ENCODE results near the gene DPT.

The DPT gene

DNA sequence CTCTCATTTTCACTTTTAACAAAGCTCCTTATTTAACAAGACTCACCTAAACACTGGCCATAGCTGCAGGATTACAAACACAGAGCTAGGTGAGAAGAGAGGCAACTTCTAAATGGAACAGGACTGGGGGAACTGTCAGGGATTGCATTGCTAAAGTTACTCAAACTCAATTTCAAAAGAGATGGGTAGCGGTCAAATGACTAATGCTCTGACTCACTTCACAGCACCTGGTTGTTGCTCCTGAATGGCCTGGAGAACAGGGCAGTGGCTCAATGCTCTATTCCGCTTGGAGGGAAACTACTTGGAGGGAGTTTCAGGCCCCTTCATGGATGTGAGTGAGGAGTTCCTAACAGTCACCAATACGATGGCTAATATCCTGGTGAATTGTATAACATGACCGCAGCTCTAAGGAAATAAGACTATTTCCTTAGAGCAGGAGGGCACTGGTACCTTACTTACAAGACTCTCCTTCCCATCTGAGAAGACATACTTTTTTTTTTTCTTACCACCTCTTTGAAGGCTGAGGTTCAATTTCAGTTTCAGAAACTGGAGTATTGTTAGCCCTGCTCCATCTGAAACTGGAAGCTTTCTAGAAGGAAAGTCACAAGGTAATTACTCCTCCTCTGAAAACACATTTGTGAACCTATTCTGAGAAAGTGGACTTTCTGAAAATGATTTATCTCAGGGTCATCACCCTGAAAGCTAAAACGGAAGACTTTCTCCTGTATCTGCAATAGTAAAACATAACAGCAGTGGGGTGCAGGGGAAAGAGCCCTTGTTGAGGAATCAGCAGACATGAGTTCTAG lies 9.5 kb downstream of the DPT start:
- DNase-seq (ENCODE audit: low read depth): no peak
- no peak overlapping the region for H3K4me3 ChIP-seq (ENCODE audit: low read depth, low read length)
- TF ChIP-seq, protein P1, sequence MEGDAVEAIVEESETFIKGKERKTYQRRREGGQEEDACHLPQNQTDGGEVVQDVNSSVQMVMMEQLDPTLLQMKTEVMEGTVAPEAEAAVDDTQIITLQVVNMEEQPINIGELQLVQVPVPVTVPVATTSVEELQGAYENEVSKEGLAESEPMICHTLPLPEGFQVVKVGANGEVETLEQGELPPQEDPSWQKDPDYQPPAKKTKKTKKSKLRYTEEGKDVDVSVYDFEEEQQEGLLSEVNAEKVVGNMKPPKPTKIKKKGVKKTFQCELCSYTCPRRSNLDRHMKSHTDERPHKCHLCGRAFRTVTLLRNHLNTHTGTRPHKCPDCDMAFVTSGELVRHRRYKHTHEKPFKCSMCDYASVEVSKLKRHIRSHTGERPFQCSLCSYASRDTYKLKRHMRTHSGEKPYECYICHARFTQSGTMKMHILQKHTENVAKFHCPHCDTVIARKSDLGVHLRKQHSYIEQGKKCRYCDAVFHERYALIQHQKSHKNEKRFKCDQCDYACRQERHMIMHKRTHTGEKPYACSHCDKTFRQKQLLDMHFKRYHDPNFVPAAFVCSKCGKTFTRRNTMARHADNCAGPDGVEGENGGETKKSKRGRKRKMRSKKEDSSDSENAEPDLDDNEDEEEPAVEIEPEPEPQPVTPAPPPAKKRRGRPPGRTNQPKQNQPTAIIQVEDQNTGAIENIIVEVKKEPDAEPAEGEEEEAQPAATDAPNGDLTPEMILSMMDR (conservative IDR thresholded peaks at IDR 0.05; ENCODE audit: low read depth, low read length): no peak

DNA sequence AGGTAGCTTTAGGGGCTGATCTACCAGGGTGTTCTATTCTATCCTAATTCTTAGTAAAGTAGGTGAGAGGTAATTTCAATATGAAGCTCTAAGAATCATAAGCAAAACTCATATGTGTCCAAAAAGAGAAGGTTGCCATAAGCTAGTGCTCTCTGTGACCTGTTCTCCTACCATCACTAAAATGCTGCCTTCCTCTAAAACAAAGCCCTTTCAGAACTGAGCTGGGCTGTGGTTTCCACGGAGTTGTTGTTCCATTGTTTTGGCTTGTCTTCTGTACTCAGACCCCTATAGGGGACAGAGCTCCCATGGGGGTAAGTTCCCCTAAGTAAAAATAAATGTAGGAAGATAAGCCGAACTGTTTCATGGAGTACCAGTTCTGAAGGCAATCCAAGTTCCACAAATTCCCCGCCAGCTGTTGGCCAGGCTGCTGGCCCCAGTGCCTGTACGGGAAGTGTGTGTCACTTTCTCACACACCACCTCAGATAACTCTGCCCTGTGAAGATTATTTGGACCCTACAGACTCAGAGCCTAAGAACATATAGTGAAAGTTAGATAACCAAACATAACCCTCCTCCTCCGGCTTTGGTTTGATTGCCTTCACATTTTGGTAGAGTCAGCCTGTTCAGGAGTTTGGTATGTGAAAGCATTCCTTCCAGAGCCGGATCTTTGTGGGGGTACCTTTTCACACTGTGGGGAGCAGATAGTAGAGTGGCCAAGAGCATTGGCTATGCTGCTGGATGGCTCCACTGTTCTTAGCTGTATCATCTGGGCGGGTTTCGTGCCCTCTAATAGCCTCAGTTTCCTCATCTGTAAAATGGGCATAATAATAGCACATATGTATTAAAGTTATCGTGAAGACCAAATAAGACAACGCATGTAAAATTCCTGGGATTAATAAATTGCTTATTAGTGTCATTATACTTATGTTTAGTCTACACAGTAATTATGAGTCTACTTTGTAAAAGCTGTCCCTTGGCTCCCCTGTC lies 10.8 kb downstream of the DPT start:
- no peak overlapping the region for H3K4me3 ChIP-seq (ENCODE audit: low read depth, low read length)
- TF ChIP-seq, protein P1 (conservative IDR thresholded peaks at IDR 0.05; ENCODE audit: low read depth, low read length): no peak
- DNase-seq (ENCODE audit: low read depth): peak; percentile 6

DNA sequence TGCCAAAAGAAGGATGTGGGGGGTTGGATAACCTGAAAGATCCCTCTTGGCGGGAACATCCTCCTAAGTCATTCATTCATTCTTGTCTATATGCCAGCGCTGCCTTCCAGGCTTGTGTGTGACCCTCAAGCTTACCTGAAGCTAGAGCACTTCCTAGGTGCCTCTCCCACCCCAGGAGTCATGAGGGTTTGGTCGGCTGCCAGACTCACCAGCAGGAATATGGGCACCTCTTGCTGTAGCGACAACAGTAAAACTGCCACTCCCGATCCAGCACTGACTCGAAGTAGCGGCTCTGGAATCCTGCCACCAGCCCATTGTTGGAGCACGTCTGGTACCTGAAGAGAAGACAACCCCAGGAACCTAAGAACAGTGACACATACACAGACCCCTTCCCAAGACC lies 15.0 kb downstream of the DPT start:
- DNase-seq (ENCODE audit: low read depth): no peak
- H3K4me3 ChIP-seq (ENCODE audit: low read depth, low read length): no peak overlapping the region
- TF ChIP-seq, protein P1 (conservative IDR thresholded peaks at IDR 0.05; ENCODE audit: low read depth, low read length): no peak

DNA sequence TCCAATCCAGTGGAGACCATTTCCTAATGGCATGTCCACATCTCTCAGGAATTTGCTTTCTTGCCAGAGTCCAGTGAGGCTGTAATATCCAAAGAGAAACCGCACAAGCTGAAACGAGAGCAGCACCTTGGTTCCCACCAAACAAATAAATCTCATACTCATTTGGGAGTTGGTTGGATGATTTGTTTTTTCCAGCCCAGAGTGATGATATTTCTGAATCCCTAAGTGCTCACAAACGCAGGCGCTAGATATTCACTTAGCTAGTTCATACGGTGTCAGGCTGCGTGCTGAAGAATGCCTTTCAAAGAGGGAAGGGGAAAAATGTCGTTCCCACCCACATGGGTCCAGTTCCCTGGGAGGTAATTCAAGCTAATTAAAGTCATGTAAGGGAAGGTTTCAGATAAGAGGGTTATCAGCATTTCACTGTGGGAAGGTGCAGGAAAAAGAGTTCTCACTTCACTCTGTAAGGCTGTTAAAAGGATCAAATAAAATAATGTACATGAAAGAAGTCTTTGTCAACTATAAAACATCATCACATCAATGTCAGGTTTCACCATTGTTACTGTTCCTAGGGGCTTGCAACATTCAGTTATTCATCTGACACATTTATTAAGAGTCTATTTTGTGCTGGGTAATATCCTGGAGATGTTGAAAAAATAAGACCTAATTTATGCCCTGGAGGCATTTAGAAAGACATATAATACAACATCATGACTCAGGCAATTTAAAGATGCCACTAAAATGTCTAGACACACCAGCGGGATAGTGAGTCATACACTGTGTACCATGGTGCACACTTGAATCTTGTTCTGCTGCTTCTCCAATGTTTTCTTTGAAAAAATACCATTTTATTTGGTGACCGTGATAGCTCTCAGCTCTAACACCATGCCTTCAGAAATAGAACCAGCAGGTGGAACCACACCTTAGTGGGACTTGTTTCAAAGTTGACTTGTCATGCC lies 19.3 kb downstream of the DPT start:
- TF ChIP-seq, protein P1 (conservative IDR thresholded peaks at IDR 0.05; ENCODE audit: low read depth, low read length): no peak
- peak; percentile 70 for DNase-seq (ENCODE audit: low read depth)
- H3K4me3 ChIP-seq (ENCODE audit: low read depth, low read length): no peak overlapping the region

DNA sequence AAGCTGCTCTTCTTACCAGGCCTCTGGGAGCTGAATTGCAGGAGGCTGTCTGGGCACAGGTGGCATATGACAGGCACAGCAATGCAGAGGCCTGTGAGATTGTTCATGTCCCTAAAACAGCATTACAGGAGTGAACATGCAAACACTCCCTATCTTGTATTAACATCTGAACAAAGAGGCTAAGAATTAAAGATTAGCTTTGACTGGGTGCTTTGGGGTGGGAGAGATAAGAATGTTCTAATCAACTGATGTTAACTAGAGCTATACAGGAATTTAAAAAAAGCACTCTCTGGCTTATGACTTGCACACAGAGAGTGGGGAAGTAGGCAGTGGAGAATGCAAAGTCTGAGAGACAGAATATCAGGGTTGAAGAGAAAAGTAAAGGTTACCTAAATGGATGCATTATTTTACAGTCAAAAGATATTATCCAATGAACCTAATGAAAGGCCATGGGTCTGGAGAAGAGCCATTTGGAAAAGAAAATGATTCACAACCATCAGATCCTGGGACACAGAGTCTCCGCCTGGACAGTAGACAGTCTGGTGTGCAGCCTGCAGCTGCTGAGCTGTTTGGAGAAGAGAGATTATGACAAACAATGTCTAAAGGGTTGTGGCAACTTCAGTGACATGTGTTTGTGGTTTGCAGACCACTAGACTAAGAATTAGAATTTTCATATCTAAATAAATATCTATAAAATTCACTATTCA lies 20.2 kb downstream of the DPT start:
- no peak for DNase-seq (ENCODE audit: low read depth)
- TF ChIP-seq, protein P1 (conservative IDR thresholded peaks at IDR 0.05; ENCODE audit: low read depth, low read length): no peak
- no peak overlapping the region for H3K4me3 ChIP-seq (ENCODE audit: low read depth, low read length)
